H1 (cell line): ENCODE measurements around the gene LPCAT1. TPM values are rescaled to one million over a fixed set of nuclear protein-coding genes. Genes with fewer than 3 reads are reported as not detected.

Source experiments
- CTCF ChIA-PET: fragments of 300-600 bp; sonication (Branson Sonifier 250); formaldehyde crosslinking; loops from one replicate; lab custom pipeline; 2021; ENCODE audit not compliant: partially characterized antibody; lab: Charles Lee
- POLR2A ChIA-PET: fragments of 300-600 bp; sonication (Branson Sonifier 250); formaldehyde crosslinking; loops from one replicate; lab custom pipeline; 2021; ENCODE audit warnings: inconsistent platforms; ENCODE audit not compliant: partially characterized antibody; lab: Charles Lee
- DNase-seq, 2 experiments: peaks; one replicate each; pipeline versions ENCODE4 v3.0.0 to v3.0.0-alpha.2; 2010 to 2022; ENCODE audit warnings: low spot score in 2 of 2, low read depth in 1 of 2, mixed read lengths in 1 of 2
- FAIRE-seq: peaks from 2 replicates; lab custom pipeline; 2011; peaks lifted over from hg19 to GRCh38; lab: Jason Lieb, UNC
- H2AFZ ChIP-seq: 2 replicates; pipeline ENCODE4 v1.8.1; 2012; ENCODE audit warnings: low read length, inconsistent platforms
- H2AK5ac ChIP-seq: 2 replicates; pipeline ENCODE4 v1.6.1; 2013; ENCODE audit warnings: low read depth, low read length
- H2BK120ac ChIP-seq: replicated peaks from 2 replicates; pipeline ENCODE3; 2013; ENCODE audit warnings: low read depth, low read length, inconsistent platforms
- H2BK12ac ChIP-seq: 2 replicates; pipeline ENCODE4 v1.6.1; 2013; ENCODE audit warnings: low read depth, low read length
- H2BK15ac ChIP-seq: 2 replicates; pipeline ENCODE4 v1.6.1; 2013; ENCODE audit warnings: low read length
- H2BK20ac ChIP-seq: 2 replicates; pipeline ENCODE4 v1.6.1; 2013; ENCODE audit warnings: low read length
- H2BK5ac ChIP-seq: 2 replicates; pipeline ENCODE4 v1.6.1; 2013; ENCODE audit warnings: low read depth, low read length
- H3K14ac ChIP-seq: 2 replicates; pipeline ENCODE4 v1.6.1; 2013; ENCODE audit warnings: inconsistent platforms; ENCODE audit not compliant: insufficient read length
- H3K18ac ChIP-seq: 2 replicates; pipeline ENCODE4 v1.6.1; 2013; ENCODE audit warnings: low read length; ENCODE audit errors: extremely low read depth
- H3K23ac ChIP-seq: 2 replicates; pipeline ENCODE4 v1.6.1; 2013; ENCODE audit warnings: inconsistent platforms; ENCODE audit not compliant: insufficient read length
- H3K23me2 ChIP-seq: 2 replicates; pipeline ENCODE4 v1.6.1; 2013; ENCODE audit warnings: low read depth, low read length
- H3K27ac ChIP-seq: 2 replicates; pipeline ENCODE4 v1.6.1; 2011; ENCODE audit warnings: low read depth, low read length, inconsistent platforms
- H3K27me3 ChIP-seq, 4 experiments: replicated peaks in 1 of 4; 1 replicate in 1 of 4; 2 replicates in 3 of 4; pipeline versions ENCODE4 v1.6.1 to v1.8.1; 2011 to 2013; ENCODE audit warnings: low read length in 3 of 4, mild to moderate bottlenecking in 3 of 4, inconsistent platforms in 2 of 4, mixed read lengths in 2 of 4, moderate library complexity in 1 of 4; ENCODE audit not compliant: control insufficient read depth in 3 of 4, insufficient read depth in 3 of 4; ENCODE audit errors: extremely low read depth in 1 of 4
- H3K36me3 ChIP-seq, 4 experiments: 2 replicates each; pipeline versions ENCODE4 v1.6.1 to v1.8.1; 2011 to 2013; ENCODE audit warnings: mild to moderate bottlenecking in 4 of 4, low read length in 3 of 4, moderate library complexity in 2 of 4, control low read depth in 1 of 4, inconsistent platforms in 1 of 4; ENCODE audit not compliant: insufficient read depth in 4 of 4, control insufficient read depth in 2 of 4
- H3K4ac ChIP-seq: replicated peaks from 2 replicates; pipeline ENCODE3; 2013; ENCODE audit warnings: low read length, low read depth, mixed read lengths, inconsistent platforms; ENCODE audit not compliant: insufficient read length
- H3K4me1 ChIP-seq, 4 experiments: replicated peaks in 1 of 4; 1 replicate in 1 of 4; 2 replicates in 3 of 4; pipeline versions ENCODE4 v1.6.1 to v1.8.1; 2011 to 2013; ENCODE audit warnings: low read length in 3 of 4, inconsistent platforms in 2 of 4, mixed read lengths in 1 of 4; ENCODE audit not compliant: insufficient read depth in 4 of 4, control insufficient read depth in 3 of 4
- H3K4me2 ChIP-seq, 2 experiments: 2 replicates each; pipeline versions ENCODE4 v1.6.1 to v1.8.1; 2011 to 2013; ENCODE audit warnings: low read depth in 2 of 2, low read length in 2 of 2, control low read depth in 1 of 2, inconsistent platforms in 1 of 2, mild to moderate bottlenecking in 1 of 2; ENCODE audit not compliant: insufficient read depth in 1 of 2
- H3K4me3 ChIP-seq, 4 experiments: fragments of 200-600, 300-600 bp in 1 of 4; sonication (generic), shearing (Covaris generic), sonication (Bioruptor Twin) in 1 of 4; 2 replicates each; pipeline versions ENCODE4 v1.5.1 to v1.8.1; 2011 to 2016; ENCODE audit warnings: low read length in 4 of 4, low read depth in 3 of 4, control low read depth in 2 of 4, inconsistent platforms in 2 of 4, mild to moderate bottlenecking in 2 of 4, mixed read lengths in 1 of 4, moderate library complexity in 1 of 4; ENCODE audit not compliant: insufficient read depth in 2 of 4; ENCODE audit errors: extremely low read depth in 1 of 4
- H3K56ac ChIP-seq: replicated peaks from 2 replicates; pipeline ENCODE3; 2013; ENCODE audit warnings: low read depth, mild to moderate bottlenecking, mixed read lengths, low read length, inconsistent platforms; ENCODE audit not compliant: insufficient read length
- H3K79me1 ChIP-seq: 2 replicates; pipeline ENCODE4 v1.6.1; 2013; ENCODE audit warnings: low read depth, low read length, control low read depth
- H3K79me2 ChIP-seq, 2 experiments: 2 replicates each; pipeline versions ENCODE4 v1.6.1 to v1.8.1; 2012 to 2013; ENCODE audit warnings: low read length in 2 of 2, mild to moderate bottlenecking in 2 of 2, inconsistent platforms in 1 of 2; ENCODE audit not compliant: insufficient read depth in 2 of 2, control insufficient read depth in 1 of 2
- H3K9ac ChIP-seq, 4 experiments: replicated peaks in 1 of 4; 1 replicate in 1 of 4; 2 replicates in 3 of 4; pipeline versions ENCODE4 v1.6.1 to v1.8.1; 2011 to 2013; ENCODE audit warnings: low read depth in 3 of 4, low read length in 3 of 4, control low read depth in 2 of 4, mild to moderate bottlenecking in 2 of 4, moderate library complexity in 2 of 4, inconsistent platforms in 1 of 4; ENCODE audit errors: extremely low read depth in 1 of 4
- H3K9me3 ChIP-seq, 2 experiments: 2 replicates each; pipeline versions ENCODE4 v1.6.1 to v1.8.1; 2012 to 2013; ENCODE audit warnings: mild to moderate bottlenecking in 2 of 2, moderate library complexity in 2 of 2, control low read depth in 1 of 2, inconsistent platforms in 1 of 2, low read depth in 1 of 2, low read length in 1 of 2, mixed read lengths in 1 of 2; ENCODE audit not compliant: insufficient read depth in 2 of 2
- H4K20me1 ChIP-seq, 2 experiments: replicated peaks in 1 of 2; 2 replicates each; pipeline versions ENCODE3 to v1.8.1; 2011 to 2013; ENCODE audit warnings: inconsistent platforms in 2 of 2, low read length in 2 of 2, mild to moderate bottlenecking in 1 of 2; ENCODE audit not compliant: insufficient read depth in 2 of 2, control insufficient read depth in 1 of 2
- H4K5ac ChIP-seq: 2 replicates; pipeline ENCODE4 v1.6.1; 2013; ENCODE audit warnings: low read length, low read depth, mixed read lengths, inconsistent platforms; ENCODE audit not compliant: insufficient read length
- H4K8ac ChIP-seq: 2 replicates; pipeline ENCODE4 v1.8.0; 2013; ENCODE audit warnings: mild to moderate bottlenecking, moderate library complexity, low read length, inconsistent platforms; ENCODE audit not compliant: insufficient read depth; ENCODE audit errors: extremely low read depth
- H4K91ac ChIP-seq: replicated peaks from 2 replicates; pipeline ENCODE3; 2013; ENCODE audit warnings: low read length, mixed read lengths, inconsistent platforms; ENCODE audit not compliant: insufficient read length
- CBX5 ChIP-seq: fragments of 300-800, 300-1000 bp; sonication (generic); IDR thresholded peaks from 2 replicates; pipeline ENCODE4 v1.7.1; 2016; ENCODE audit warnings: antibody characterized with exemption, low read length, low read depth
- FOSL1 ChIP-seq: IDR thresholded peaks from 2 replicates; pipeline ENCODE4 v1.6.1; 2011; ENCODE audit warnings: mild to moderate bottlenecking, low read depth, low read length, moderate library complexity; ENCODE audit not compliant: insufficient read depth
- GABPA ChIP-seq: IDR thresholded peaks from 2 replicates; pipeline ENCODE4 v1.6.1; 2011; ENCODE audit warnings: mild to moderate bottlenecking, low read length, moderate library complexity, borderline replicate concordance; ENCODE audit not compliant: insufficient read depth
- HDAC6 ChIP-seq: IDR thresholded peaks from one replicate; pipeline ENCODE4 v1.7.1; 2012; ENCODE audit warnings: low read depth, mild to moderate bottlenecking, inconsistent platforms, low read length, moderate library complexity
- PHF8 ChIP-seq: fragments of 200-600 bp; sonication (generic); conservative IDR thresholded peaks from 2 replicates; pipeline ENCODE4 v1.7.1; 2012; ENCODE audit warnings: low read depth, mild to moderate bottlenecking, inconsistent platforms, low read length, moderate library complexity
- POLR2AphosphoS5 ChIP-seq: IDR thresholded peaks from 2 replicates; pipeline ENCODE4 v1.6.1; 2011; ENCODE audit warnings: low read depth, low read length
- RAD21 ChIP-seq, 2 experiments: IDR thresholded peaks in 1 of 2; conservative IDR thresholded peaks in 1 of 2; 2 replicates each; pipeline ENCODE4 v1.6.1; 2011; ENCODE audit warnings: low read depth in 2 of 2, low read length in 2 of 2, improper control_type of control experiment in 1 of 2, inconsistent platforms in 1 of 2, mild to moderate bottlenecking in 1 of 2, moderate library complexity in 1 of 2
- RFX5 ChIP-seq: IDR thresholded peaks from 2 replicates; pipeline ENCODE4 v1.6.1; 2011; ENCODE audit warnings: low read depth, low read length, improper control_type of control experiment, borderline replicate concordance
- SIN3A ChIP-seq, 2 experiments: IDR thresholded peaks in 1 of 2; conservative IDR thresholded peaks in 1 of 2; 2 replicates each; pipeline ENCODE4 v1.6.1; 2011 to 2012; ENCODE audit warnings: low read length in 2 of 2, improper control_type of control experiment in 1 of 2, low read depth in 1 of 2, mild to moderate bottlenecking in 1 of 2
- TAF7 ChIP-seq: optimal IDR thresholded peaks from 2 replicates; pipeline ENCODE3; 2011; ENCODE audit warnings: low read depth, mild to moderate bottlenecking, inconsistent platforms, low read length, moderate library complexity, borderline replicate concordance
- WGBS, 2 experiments: shearing (Covaris generic) in 1 of 2; methylation state at CpG; one replicate each; pipeline versions ENCODE4 v1.1.6 to v1.1.7; 2013 to 2015; ENCODE audit warnings: low lambda C conversion rate in 2 of 2, mixed read lengths in 2 of 2, inconsistent platforms in 1 of 2, low coverage in 1 of 2, missing lambda C conversion rate in 1 of 2; ENCODE audit not compliant: insufficient replicate concordance in 2 of 2, insufficient coverage in 1 of 2, insufficient read length in 1 of 2; ENCODE audit errors: extremely low coverage in 1 of 2, missing lambda C conversion rate in 1 of 2; 5-methylcytosine and 5-hydroxymethylcytosine counted together
- polyA plus RNA-seq, 7 experiments: library from polyadenylated mRNA; depleted of rRNA in 3 of 7; stranded (reverse) in 5 of 7; unstranded in 2 of 7; fragments of >200 nt in 5 of 7; fragments of 200-250 nt in 2 of 7; gene quantifications; 1 replicate in 5 of 7; 2 replicates in 1 of 7; 4 replicates in 1 of 7; pipeline versions ENCODE4 v1.2.1 to v1.2.3, GENCODE V29; 2011 to 2013; ENCODE audit warnings: missing spikeins in 2 of 7, mixed read lengths in 2 of 7
- total RNA-seq: library from RNA; stranded (reverse); fragmentation: NEBNext Ultra II Directional; extraction: Animal tissue kit (Norgen Biotek cat#: 25700); gene quantifications from 2 replicates; pipeline ENCODE4 v1.2.1, GENCODE V29; 2021

LPCAT1 gene
- total and polyA plus RNA-seq, 2 of the 8 experiments (the other 6 are each of a cell fraction or from before 2014, with no cell fraction given) = 107 to 260 TPM

DNA sequence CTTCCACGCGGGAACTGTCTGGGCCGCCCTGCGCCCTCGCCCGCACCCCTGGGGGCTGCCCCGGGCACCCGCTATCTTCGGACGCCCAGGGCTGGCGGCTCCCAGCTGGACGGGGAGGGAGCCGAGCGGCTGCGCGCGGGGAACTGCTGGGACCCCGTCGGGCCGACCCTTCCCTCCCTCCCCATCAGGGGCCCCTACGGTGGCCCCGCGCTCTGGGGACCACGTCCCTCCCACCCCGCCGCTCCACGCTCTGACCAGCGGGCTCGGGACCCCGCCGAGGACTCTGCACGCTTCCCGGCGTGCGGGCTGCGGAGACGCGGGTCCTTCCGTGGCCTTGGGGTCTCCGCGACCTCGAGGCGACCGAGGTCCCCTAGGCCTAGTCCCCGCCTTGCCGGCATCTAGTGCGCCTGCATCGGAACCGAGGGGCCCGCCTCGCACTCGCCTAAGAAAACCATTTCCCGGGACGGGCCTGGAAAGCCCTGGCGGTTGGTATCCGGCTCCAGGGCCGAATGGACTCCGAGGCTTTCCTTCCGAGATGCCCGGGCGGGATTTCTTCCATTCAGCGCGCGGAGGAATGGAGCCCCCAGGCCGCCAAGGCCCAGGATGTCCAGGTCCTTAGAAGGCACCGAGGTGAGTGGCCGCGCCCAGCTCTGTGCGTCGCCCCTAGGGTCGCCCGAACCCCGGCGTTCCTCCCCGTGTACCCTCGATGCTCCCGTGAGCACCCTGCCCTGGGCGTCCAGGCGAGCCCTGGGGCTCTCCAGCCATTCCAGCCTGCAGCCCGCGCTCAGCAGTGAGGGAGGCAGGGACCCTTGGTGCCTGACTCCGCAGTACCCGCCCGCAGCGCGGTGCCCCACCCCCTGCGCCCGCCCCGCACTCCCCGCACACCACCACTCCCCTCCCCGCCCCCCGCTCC lies 77.8 kb downstream of the LPCAT1 start:
- Histone ChIP-seq H3K4ac (no peak overlapping the region), H3K56ac (no peak overlapping the region), H3K79me1 (no peaks in the 10 kb centered on the region), H4K8ac (peak overlapping the region; percentile 63; the same call in 1 of the 2 replicates), H3K36me3 (no peaks in the 10 kb centered on the region), H4K5ac (no peak overlapping the region), H3K18ac (no peak overlapping the region; the same call in 1 of the 2 replicates), H3K27me3 (peaks cover 30 to 73% (median 62%) of the 10 kb centered on the region in 4 experiments), H2BK120ac (no peak overlapping the region), H3K23me2 (peaks cover 14% of the 10 kb centered on the region; the same call in 1 of the 2 replicates), H2AK5ac (no peak overlapping the region), H2BK15ac (no peak overlapping the region), H3K4me2 (peak overlapping the region; percentile 71 to 95), H2BK5ac (no peak overlapping the region), H3K27ac (no peak overlapping the region), H2BK12ac (no peak overlapping the region), H3K79me2 (no peaks in the 10 kb centered on the region), H3K14ac (no peak overlapping the region), H3K4me3 (peak overlapping the region; percentile 36 to 71 (median 41)), H3K23ac (no peak overlapping the region), H2AFZ (peak overlapping the region; percentile 73; the same call in 1 of the 2 replicates), H4K91ac (no peak overlapping the region), H3K9me3 (no peaks in the 10 kb centered on the region), H2BK20ac (no peak overlapping the region), H4K20me1 (peaks cover 2 to 7% of the 10 kb centered on the region in 2 experiments), H3K9ac (no peak overlapping the region), H3K4me1 (peaks cover 0 to 6% (median 0%) of the 10 kb centered on the region in 4 experiments; a peak in 3 of 7 replicates)
- WGBS, 2 experiments = 3% methylated on average over 25 of the region's 92 CpGs; no CpG with 5 or more reads in 1 of the 2 experiments
- DNase-seq = peak in 1 of 2 experiments; percentile 71
- POLR2A ChIA-PET = interaction anchor here (1.0 kb wide), 2 partner anchors 12 to 33 kb away, joined by 3 read pairs; no protein-coding TSS in a partner anchor
- no peak for FAIRE-seq
- CTCF ChIA-PET = interaction anchor here (1.0 to 3.0 kb wide), 2 partner anchors 61 to 66 kb away, joined by 3 to 10 read pairs; no protein-coding TSS in a partner anchor
- TF ChIP-seq PHF8 = no peak
- TF ChIP-seq SIN3A (conservative IDR thresholded peaks at IDR 0.05 in 1 of 2, IDR thresholded peaks at IDR 0.05 in 1 of 2; ENCODE audit: low read depth in 1 of 2, low read length in 2 of 2) = 0 out of 4 replicates have a peak, but pooled peaks of 1 of the 2 experiments have one; percentile 13
- no peak for TF ChIP-seq CBX5
- no peak for TF ChIP-seq POLR2AphosphoS5
- no peak for TF ChIP-seq RAD21 (IDR thresholded peaks at IDR 0.05 in 1 of 2, conservative IDR thresholded peaks at IDR 0.05 in 1 of 2; ENCODE audit: low read depth in 2 of 2, low read length in 2 of 2)
- no peak for TF ChIP-seq FOSL1
- no peak for TF ChIP-seq TAF7
- no peak for TF ChIP-seq HDAC6
- no peak for TF ChIP-seq GABPA
- TF ChIP-seq RFX5 = no peak
